GM10847 (cell line): ENCODE data around the gene SYVN1.

Experiments
- POLR2A ChIP-seq: IDR thresholded peaks from 2 replicates; pipeline ENCODE4 v1.6.1; 2011; ENCODE audit not compliant: insufficient read length; ENCODE audit errors: extremely low read depth

SYVN1 gene

GRCh38 chr11:65120831-65121230 is 13.5 kb downstream of the SYVN1 start:
- TF ChIP-seq POLR2A, result no peak

- no peak for TF ChIP-seq POLR2A
These were observed 14.7 kb downstream of the SYVN1 start for GRCh38 chr11:65119670-65119995.

- TF ChIP-seq POLR2A, result no peak
These were observed 16.1 kb downstream of the SYVN1 start for GRCh38 chr11:65118097-65118837.

- TF ChIP-seq POLR2A, result peak; percentile 79
These were observed 16.9 kb downstream of the SYVN1 start, which contains the start of gene ZNHIT2 for GRCh38 chr11:65117206-65118096. Gene ZNHIT2 (minus strand): TSS chr11:65117701. CDS start chr11:65117653, 48 bp downstream.

- no peak for TF ChIP-seq POLR2A
These were observed 17.7 kb downstream of the SYVN1 start for GRCh38 chr11:65116370-65117205.

- no peak for TF ChIP-seq POLR2A
These were observed 18.8 kb downstream of the SYVN1 start for GRCh38 chr11:65115361-65116082.

GRCh38 chr11:65114538-65115171 is 19.7 kb downstream of the SYVN1 start:
- no peak for TF ChIP-seq POLR2A

- TF ChIP-seq POLR2A, result no peak
These were observed 20.5 kb downstream of the SYVN1 start for GRCh38 chr11:65113839-65114238.

- TF ChIP-seq POLR2A, result no peak
These were observed 21.0 kb downstream of the SYVN1 start for GRCh38 chr11:65113361-65113756.

GRCh38 chr11:65112546-65113360 is 21.6 kb downstream of the SYVN1 start:
- no peak for TF ChIP-seq POLR2A

GRCh38 chr11:65111744-65112545 is 22.4 kb downstream of the SYVN1 start, which contains the start of gene TM7SF2:
Gene TM7SF2 (plus strand): TSS chr11:65111872. CDS start chr11:65112016, 144 bp downstream.
- peak; percentile 97 for TF ChIP-seq POLR2A

- no peak for TF ChIP-seq POLR2A
These were observed 23.1 kb downstream of the SYVN1 start for GRCh38 chr11:65111159-65111743.
